Testis (tissue), 2 donors: ENCODE measurements around the gene ATXN7.

ENCODE experiments used
- CTCF ChIP-seq, 3 experiments: fragments of 450-650 bp in 2 of 3; fragments of 200-600 bp in 1 of 3; sonication (generic) in 1 of 3; IDR thresholded peaks; one replicate each; pipeline ENCODE4 v1.5.1; 2016 to 2019; ENCODE audit warnings: antibody characterized with exemption in 3 of 3, mild to moderate bottlenecking in 2 of 3, moderate library complexity in 1 of 3
- POLR2A ChIP-seq: fragments of 450-650 bp; IDR thresholded peaks from one replicate; pipeline ENCODE4 v1.6.1; 2017; ENCODE audit warnings: antibody characterized with exemption, mild to moderate bottlenecking, moderate library complexity

- TF ChIP-seq CTCF (IDR thresholded peaks at IDR 0.05) (no peak), POLR2A (no peak)
Measured at GRCh38 chr3:63964681-63965485, 101.2 kb downstream of the ATXN7 start.
